ENCODE results near the gene OR2D2.
"Not testable (repeated sequence)": the region's sequence is repeated elsewhere in the genome, so short reads cannot be mapped to it uniquely, and the experiment has no call there.

Gene OR2D2

GRCh38 chr11:6892400-6892799 is at the start of gene OR2D2:
Gene OR2D2 (minus strand): TSS chr11:6892500. CDS start chr11:6892500, 0 bp downstream.
- DNase-seq (no peak), ATAC-seq (no peak)

GRCh38 chr11:6941970-6942369 is 49.7 kb upstream of the OR2D2 start:
- no peak for DNase-seq
- ATAC-seq, result no peak

DNA sequence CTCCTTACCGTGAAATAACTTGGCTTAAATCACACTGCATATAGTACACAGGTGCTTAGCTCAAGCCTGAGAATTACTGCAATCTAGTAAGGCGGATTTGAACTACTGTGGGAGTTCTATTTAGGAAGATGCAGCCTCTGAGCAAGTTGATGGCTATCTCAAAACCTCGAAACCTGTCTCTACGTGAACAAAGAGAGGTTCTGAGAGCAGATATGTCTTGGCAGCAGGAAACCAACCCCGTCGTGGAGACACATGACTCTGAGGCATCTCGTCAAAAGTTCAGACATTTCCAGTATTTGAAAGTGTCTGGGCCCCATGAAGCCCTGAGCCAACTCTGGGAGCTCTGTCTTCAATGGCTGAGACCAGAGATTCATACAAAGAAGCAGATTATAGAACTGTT is 39.8 kb upstream of the OR2D2 start:
- DNase-seq, result no peak
- ATAC-seq, result no peak

GRCh38 chr11:6931146-6931713 is 38.9 kb upstream of the OR2D2 start:
- no peak for DNase-seq
- ATAC-seq, result no peak

GRCh38 chr11:6928916-6929315 is 36.6 kb upstream of the OR2D2 start:
- no peak for ATAC-seq

DNA sequence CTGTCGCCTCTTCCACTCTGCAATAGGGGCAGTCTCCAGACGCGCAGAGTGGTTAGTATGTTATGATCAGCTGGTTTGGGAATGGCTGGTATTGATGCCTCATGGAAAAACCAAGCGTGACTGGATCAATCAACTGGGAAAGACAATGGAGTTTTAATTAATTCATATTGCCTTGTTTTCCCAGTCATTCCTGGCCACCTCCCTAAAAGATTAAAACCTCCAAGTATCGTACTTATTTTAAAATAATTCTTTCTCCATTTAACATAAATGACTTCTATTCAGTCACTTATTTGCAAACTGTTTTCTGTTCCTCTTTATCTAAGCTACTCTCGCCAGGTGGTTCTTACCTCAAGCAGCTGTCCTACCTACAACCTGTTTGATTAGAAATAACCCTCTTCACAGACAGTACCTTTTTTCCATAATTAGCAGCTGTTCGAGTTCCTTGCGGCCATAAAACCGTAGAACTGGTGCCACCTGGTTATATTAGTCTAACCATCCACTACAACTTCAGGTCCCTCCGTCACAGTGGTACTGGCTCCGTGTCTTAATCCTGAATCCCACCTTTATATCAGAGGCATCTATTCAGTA is 34.8 kb upstream of the OR2D2 start:
- peak; percentile 9 for ATAC-seq
- DNase-seq, result no peak

More at GRCh38 chr11:6928916-6929315, 36.6 kb upstream of the OR2D2 start:
- DNase-seq, result no peak

GRCh38 chr11:6926208-6927029 is 34.1 kb upstream of the OR2D2 start, which contains the start of gene ZNF215:
Gene ZNF215 (plus strand): TSS chr11:6926426. CDS start chr11:6932273, 5,847 bp downstream.
- peak; percentile 46 for DNase-seq
- ATAC-seq, result peak; percentile 46

GRCh38 chr11:6925636-6926207 is 33.4 kb upstream of the OR2D2 start:
- ATAC-seq (no peak), DNase-seq (no peak)

DNA sequence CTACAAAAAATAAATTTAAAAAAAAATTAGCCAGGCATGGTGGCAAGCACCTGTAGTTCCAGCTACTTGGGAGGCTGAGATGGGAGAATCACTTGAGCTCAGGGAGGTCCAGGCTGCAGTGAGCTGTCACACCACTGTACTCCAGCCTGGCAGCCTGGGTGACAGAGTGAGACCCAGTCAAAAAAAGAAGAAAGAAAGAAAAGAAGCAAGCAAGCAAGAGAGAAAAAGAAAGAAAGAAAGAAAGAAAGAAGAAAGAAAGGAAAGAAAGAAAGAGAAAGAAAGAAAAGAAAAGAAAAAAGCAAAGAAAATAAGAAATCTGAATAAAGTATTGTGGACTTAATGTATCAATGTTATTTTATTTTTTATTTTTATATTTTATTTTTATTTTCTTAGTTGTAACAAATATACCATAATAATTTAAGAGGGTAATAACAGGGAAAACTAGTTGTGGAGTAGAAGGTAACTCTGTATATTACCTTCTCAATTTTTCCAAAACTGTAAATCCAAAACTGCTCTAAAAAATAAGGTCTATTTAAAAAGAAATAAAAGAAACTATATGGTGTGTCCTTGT is 32.8 kb upstream of the OR2D2 start:
- ATAC-seq (no peak), DNase-seq (no peak)

DNA sequence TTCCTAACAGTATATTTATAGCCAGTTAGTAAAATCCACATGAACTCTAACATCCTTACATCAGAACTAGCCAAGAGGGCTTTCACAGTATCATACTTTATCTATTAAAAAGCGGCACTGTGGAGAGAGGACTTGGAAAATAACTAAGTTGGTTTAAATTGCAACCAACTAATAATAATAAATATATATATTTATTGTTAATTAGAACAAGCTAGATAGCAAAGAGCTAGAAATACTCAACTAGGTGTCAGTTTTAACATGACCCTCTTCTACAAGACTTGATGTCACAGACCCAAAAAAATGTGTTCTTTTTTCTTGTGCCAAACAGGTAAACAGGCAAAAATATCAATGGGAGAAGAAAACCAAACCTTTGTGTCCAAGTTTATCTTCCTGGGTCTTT is 28.4 kb upstream of the OR2D2 start, which contains the start of gene OR2D3:
TSS of gene OR2D3 (plus strand) at position 301 of the 400 bp plus-strand sequence. CDS start at position 301, 0 bp downstream.
- ATAC-seq (no peak), DNase-seq (no peak)

DNA sequence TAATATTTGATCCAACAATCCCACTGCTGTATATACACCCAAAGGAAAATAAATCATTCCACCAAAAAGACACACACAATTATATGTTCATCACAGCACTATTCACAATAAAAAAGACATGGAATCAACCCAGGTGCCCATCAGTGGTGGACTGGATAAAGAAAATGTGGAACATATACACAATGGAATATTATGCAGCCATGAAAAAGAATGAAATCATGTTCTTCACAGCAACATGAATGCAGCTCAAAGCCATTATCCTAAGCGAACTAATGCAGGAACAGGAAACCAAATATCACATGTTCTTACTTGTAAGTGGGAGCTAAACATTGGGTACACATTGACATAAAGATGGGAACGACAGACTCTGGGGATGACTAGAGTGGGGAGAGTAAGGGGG is 27.4 kb upstream of the OR2D2 start:
- ATAC-seq (no peak), DNase-seq (no peak)

DNA sequence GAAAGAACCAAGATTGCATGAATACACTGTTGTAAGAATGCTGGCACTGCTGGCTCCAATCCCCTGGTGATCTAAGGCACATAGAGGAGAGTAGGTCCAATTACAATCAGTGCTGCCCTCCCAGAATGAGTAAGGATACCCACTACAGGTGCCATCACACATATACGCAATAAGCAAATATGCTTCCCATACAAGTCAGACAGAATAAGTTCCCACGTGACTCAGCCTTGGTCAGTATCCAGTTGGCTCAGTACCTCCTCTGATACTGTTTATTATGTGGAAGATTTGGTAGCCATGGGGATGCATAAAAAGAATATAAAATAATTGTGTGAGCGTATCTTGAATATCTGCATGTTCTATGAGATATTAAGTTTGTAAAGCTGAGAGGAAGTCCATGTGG is 19.6 kb upstream of the OR2D2 start:
- no peak for DNase-seq
- no peak for ATAC-seq

- DNase-seq (no peak), ATAC-seq (no peak)
Observed at GRCh38 chr11:6911378-6911777, 19.1 kb upstream of the OR2D2 start.

GRCh38 chr11:6904804-6905203 is 12.5 kb upstream of the OR2D2 start:
- not testable (repeated sequence) for ATAC-seq, DNase-seq

DNA sequence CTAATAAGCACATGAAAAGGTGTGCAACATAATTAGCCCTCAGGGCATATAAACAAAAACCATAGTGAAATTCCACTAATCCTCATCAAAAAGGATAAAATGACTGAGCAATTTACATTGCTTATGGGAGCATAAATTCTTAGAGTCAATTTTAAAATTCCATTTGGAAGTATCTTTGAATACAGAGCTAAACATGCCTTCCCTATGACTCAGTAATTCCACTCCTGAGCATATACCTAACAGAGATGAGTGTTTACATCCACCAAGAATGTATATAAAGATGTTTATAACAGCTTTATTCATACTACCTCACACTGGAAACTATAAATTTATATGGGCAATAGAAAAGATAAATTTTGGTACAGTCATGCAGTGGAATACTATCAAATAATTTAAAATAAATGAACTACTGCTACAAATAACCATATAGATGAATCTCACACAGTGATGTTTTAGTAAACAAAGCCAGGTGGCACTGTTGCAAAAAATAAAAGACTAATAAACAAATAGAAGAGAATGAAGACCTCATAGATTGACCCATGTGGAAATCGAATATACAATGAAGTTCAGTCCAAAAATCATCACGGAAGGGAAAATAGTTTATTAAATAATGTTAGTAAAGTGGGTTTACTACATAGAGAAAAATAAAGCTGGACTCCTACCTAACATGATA is 8.2 kb upstream of the OR2D2 start:
- DNase-seq (no peak), ATAC-seq (no peak)

DNA sequence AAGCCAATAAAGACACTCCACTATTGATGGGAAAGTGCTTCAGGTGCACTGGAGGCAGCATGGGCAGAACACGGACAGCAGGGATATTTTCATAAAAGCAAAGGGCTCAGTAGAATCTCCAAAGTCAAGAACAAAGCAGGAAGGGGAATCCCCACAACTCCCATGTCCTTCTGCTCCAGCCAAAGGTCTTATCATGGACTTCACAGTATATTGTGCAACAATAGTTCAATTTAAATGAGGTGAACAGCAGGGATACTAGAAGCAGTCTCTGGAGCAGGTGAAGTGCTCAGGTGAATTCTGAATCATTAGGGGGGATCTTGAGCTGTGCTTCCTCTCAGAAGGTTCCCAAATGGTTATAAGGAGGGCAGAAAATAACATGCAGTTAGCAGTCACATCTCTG is 6.6 kb upstream of the OR2D2 start:
- no peak for ATAC-seq
- no peak for DNase-seq

DNA sequence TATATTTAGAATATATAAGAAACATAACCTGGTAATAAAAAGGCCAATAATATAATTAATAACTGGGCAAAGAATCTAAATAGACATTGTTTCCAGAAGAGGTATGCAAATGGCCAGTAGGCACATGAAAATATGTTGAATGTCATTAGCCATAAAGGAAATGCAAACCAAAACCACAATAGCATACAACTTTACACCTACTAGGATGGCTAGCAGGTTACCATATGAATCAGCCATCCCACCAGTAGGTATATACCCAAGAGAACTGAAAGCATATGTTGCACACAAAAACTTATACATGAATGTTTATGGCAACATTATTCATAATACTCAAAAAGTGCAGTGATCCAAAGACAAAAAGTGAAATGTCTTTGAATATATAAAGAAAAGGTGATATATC is 2.7 kb upstream of the OR2D2 start:
- ATAC-seq (no peak), DNase-seq (no peak)

- ATAC-seq (no peak), DNase-seq (no peak)
Observed at GRCh38 chr11:6894097-6894496, 1.8 kb upstream of the OR2D2 start.

GRCh38 chr11:6889835-6890234 is 2.5 kb downstream of the OR2D2 start:
- DNase-seq, result no peak
- no peak for ATAC-seq

DNA sequence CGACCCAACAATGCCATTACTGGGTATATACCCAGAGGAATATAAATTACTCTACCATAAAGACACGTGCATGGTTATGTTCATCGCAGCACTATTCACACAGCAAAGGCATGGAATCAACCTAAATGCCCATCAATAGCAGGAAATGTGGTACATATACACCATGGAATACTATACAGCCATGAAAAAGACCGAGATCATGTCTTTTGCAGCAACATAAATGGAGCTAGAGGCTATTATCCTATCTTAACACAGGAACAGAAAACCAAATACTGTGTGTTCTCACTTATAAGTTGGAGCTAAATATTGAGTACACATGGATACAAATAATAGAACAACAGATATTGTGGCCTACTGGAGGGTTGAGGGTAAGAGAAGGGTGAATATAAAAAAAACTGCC is 3.5 kb downstream of the OR2D2 start:
- ATAC-seq, result no peak
- no peak for DNase-seq

GRCh38 chr11:6887711-6888110 is 4.6 kb downstream of the OR2D2 start:
- not testable (repeated sequence) for DNase-seq, ATAC-seq

DNA sequence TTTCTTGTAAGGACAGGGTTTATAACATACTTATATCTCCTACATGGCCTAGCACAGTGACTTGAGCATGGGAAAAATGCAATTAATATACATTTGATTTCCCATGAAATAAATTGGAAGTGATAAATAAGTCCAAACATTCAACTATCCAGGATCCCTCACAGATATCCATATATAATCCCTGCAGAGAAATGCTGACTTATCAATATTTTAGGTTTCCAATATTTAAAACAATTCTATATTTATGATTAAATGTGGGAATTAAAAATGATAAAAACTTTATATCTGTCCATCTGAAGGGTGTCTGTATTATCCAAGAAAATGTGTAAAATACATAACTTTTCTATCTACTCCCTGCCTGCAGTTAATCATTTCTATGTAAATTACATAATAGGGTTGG is 9.5 kb downstream of the OR2D2 start:
- no peak for DNase-seq

More for the DNA sequence above, 9.5 kb downstream of the OR2D2 start:
- ATAC-seq, result no peak

All from stimulated activated naive CD8-positive, alpha-beta T cell treated with anti-CD3 and anti-CD28 coated beads, Interleukin-15, Interleukin-2, amounts not matched to agents 100 U/mL and 50 U/mL, for 24 hours (primary cell).